K562 (cell line): ENCODE data around the gene PPP1R14B. TPM values are rescaled to one million over a fixed set of nuclear protein-coding genes. Genes with fewer than 3 reads are reported as not detected.

Experiments used
- ATF7 ChIP-seq: fragments of 450-650 bp; IDR thresholded peaks from 2 replicates; pipeline ENCODE4 v1.7.1; 2014; ENCODE audit warnings: mild to moderate bottlenecking, moderate library complexity
- CEBPB ChIP-seq: fragments of 450-650 bp; IDR thresholded peaks from 2 replicates; pipeline ENCODE4 v1.6.1; 2016; ENCODE audit warnings: missing genetic modification characterization, missing compliant biosample characterization
- EP300 ChIP-seq: IDR thresholded peaks from 2 replicates; pipeline ENCODE4 v1.6.1; 2012; ENCODE audit warnings: low read length, improper control_type of control experiment
- GATA2 ChIP-seq: sonication (generic); formaldehyde crosslinking; IDR thresholded peaks from 2 replicates; pipeline ENCODE4 v1.4.0; 2020; ENCODE audit warnings: mild to moderate bottlenecking, missing genetic modification reagents
- KLF1 ChIP-seq: fragments of 450-650 bp; IDR thresholded peaks from 2 replicates; pipeline ENCODE4 v1.6.1; 2016; ENCODE audit warnings: missing genetic modification characterization, missing compliant biosample characterization
- NR4A1 ChIP-seq, 2 experiments: fragments of 250-450 bp in 1 of 2; fragments of 450-650 bp in 1 of 2; sonication (Bioruptor Pico) in 1 of 2; IDR thresholded peaks; 2 replicates each; pipeline versions ENCODE4 v1.4.0 to v1.6.1; 2016 to 2020; ENCODE audit warnings: mild to moderate bottlenecking in 2 of 2, missing compliant biosample characterization in 1 of 2, missing genetic modification characterization in 1 of 2, moderate library complexity in 1 of 2
- PTTG1 ChIP-seq: fragments of 450-650 bp; IDR thresholded peaks from 2 replicates; pipeline ENCODE4 v1.6.1; 2016; ENCODE audit warnings: low read depth, mild to moderate bottlenecking, missing genetic modification characterization, missing compliant biosample characterization
- SETDB1 ChIP-seq: IDR thresholded peaks from one replicate; pipeline ENCODE4 v1.6.1; 2012; ENCODE audit warnings: low read length, control low read depth, inconsistent platforms
- TAF1 ChIP-seq: IDR thresholded peaks from 2 replicates; pipeline ENCODE4 v1.6.1; 2011; ENCODE audit warnings: mild to moderate bottlenecking, low read length, moderate library complexity; ENCODE audit not compliant: insufficient read depth, control insufficient read depth, severe bottlenecking; ENCODE audit errors: extremely low read depth
- TOE1 ChIP-seq, 2 experiments: fragments of 450-650 bp in 1 of 2; sonication (generic) in 1 of 2; formaldehyde crosslinking in 1 of 2; IDR thresholded peaks; 2 replicates each; pipeline versions ENCODE4 v1.7.1 to v1.8.0; 2016 to 2022; ENCODE audit warnings: borderline replicate concordance in 2 of 2, mild to moderate bottlenecking in 2 of 2, antibody characterized with exemption in 1 of 2, inconsistent platforms in 1 of 2, low read depth in 1 of 2, missing genetic modification reagents in 1 of 2, moderate library complexity in 1 of 2
- ZNF445 ChIP-seq: fragments of 250-450 bp; sonication (Bioruptor Pico); IDR thresholded peaks from 2 replicates; pipeline ENCODE4 v1.4.0; 2020; ENCODE audit warnings: low read depth, mild to moderate bottlenecking, moderate library complexity
- ZNF75A ChIP-seq: fragments of 450-650 bp; formaldehyde crosslinking; IDR thresholded peaks from 2 replicates; pipeline ENCODE4 v1.4.0; 2020; ENCODE audit warnings: mild to moderate bottlenecking
- polyA plus RNA-seq, 8 experiments: library from polyadenylated mRNA; depleted of rRNA in 4 of 8; stranded (reverse) in 5 of 8; unstranded in 3 of 8; fragments of >200 nt; fragmentation: Nextera tagmentation in 2 of 8; fragmentation: Illumina TruSeq in 1 of 8; extraction: Ambion mirVana in 2 of 8; extraction: Trizol in 1 of 8; gene quantifications; 2 replicates each; pipeline versions ENCODE4 v1.2.1 to v1.2.3, GENCODE V29; 2011 to 2014; ENCODE audit warnings: inconsistent platforms in 1 of 8, missing spikeins in 1 of 8
- total RNA-seq, 7 experiments: library from RNA; depleted of rRNA in 6 of 7; stranded (reverse); fragments of >200 nt in 6 of 7; fragmentation: Illumina TruSeq in 2 of 7; extraction: Trizol in 2 of 7; gene quantifications; 2 replicates each; pipeline versions ENCODE4 v1.2.1 to v1.2.3, GENCODE V29; 2011 to 2021; ENCODE audit warnings: low replicate concordance in 1 of 7
- TF ChIP-seq, protein P1 (sequence below): sonication (generic); formaldehyde crosslinking; IDR thresholded peaks from 2 replicates; pipeline ENCODE4 v1.8.0; 2022; ENCODE audit warnings: mild to moderate bottlenecking, missing genetic modification reagents
- TF ChIP-seq, protein P2 (sequence below): fragments of 450-650 bp; IDR thresholded peaks from 2 replicates; pipeline ENCODE4 v1.6.1; 2017; ENCODE audit warnings: antibody characterized with exemption, mild to moderate bottlenecking
- TF ChIP-seq, protein P3 (sequence below), 2 experiments: fragments of 250-450 bp in 1 of 2; fragments of 450-650 bp in 1 of 2; sonication (Bioruptor Pico) in 1 of 2; IDR thresholded peaks; 2 replicates each; pipeline versions ENCODE4 v1.6.1 to v1.8.0; 2016 to 2021; ENCODE audit warnings: mild to moderate bottlenecking in 2 of 2, moderate library complexity in 2 of 2, missing compliant biosample characterization in 1 of 2, missing genetic modification characterization in 1 of 2
- TF ChIP-seq, protein P4 (sequence below): fragments of 250-450 bp; sonication (Bioruptor Pico); IDR thresholded peaks from 2 replicates; pipeline ENCODE4 v1.8.0; 2021; ENCODE audit warnings: borderline replicate concordance, mild to moderate bottlenecking, moderate library complexity; ENCODE audit not compliant: poor library complexity, severe bottlenecking

PPP1R14B gene
- total and polyA plus RNA-seq, 9 of the 15 experiments (the other 6 are each of a cell fraction or from before 2014, with no cell fraction given), result 7.7 to 566 (median 212) TPM

- TF ChIP-seq, protein P1, sequence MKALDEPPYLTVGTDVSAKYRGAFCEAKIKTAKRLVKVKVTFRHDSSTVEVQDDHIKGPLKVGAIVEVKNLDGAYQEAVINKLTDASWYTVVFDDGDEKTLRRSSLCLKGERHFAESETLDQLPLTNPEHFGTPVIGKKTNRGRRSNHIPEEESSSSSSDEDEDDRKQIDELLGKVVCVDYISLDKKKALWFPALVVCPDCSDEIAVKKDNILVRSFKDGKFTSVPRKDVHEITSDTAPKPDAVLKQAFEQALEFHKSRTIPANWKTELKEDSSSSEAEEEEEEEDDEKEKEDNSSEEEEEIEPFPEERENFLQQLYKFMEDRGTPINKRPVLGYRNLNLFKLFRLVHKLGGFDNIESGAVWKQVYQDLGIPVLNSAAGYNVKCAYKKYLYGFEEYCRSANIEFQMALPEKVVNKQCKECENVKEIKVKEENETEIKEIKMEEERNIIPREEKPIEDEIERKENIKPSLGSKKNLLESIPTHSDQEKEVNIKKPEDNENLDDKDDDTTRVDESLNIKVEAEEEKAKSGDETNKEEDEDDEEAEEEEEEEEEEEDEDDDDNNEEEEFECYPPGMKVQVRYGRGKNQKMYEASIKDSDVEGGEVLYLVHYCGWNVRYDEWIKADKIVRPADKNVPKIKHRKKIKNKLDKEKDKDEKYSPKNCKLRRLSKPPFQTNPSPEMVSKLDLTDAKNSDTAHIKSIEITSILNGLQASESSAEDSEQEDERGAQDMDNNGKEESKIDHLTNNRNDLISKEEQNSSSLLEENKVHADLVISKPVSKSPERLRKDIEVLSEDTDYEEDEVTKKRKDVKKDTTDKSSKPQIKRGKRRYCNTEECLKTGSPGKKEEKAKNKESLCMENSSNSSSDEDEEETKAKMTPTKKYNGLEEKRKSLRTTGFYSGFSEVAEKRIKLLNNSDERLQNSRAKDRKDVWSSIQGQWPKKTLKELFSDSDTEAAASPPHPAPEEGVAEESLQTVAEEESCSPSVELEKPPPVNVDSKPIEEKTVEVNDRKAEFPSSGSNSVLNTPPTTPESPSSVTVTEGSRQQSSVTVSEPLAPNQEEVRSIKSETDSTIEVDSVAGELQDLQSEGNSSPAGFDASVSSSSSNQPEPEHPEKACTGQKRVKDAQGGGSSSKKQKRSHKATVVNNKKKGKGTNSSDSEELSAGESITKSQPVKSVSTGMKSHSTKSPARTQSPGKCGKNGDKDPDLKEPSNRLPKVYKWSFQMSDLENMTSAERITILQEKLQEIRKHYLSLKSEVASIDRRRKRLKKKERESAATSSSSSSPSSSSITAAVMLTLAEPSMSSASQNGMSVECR (CRISPR knock-in tag), result peak; percentile 65; the same call in 1 of the 2 replicates
- peak; percentile 26; the same call in 1 of the 2 replicates for TF ChIP-seq EP300
- no peak for TF ChIP-seq KLF1 (tag)
- TF ChIP-seq, protein P2, sequence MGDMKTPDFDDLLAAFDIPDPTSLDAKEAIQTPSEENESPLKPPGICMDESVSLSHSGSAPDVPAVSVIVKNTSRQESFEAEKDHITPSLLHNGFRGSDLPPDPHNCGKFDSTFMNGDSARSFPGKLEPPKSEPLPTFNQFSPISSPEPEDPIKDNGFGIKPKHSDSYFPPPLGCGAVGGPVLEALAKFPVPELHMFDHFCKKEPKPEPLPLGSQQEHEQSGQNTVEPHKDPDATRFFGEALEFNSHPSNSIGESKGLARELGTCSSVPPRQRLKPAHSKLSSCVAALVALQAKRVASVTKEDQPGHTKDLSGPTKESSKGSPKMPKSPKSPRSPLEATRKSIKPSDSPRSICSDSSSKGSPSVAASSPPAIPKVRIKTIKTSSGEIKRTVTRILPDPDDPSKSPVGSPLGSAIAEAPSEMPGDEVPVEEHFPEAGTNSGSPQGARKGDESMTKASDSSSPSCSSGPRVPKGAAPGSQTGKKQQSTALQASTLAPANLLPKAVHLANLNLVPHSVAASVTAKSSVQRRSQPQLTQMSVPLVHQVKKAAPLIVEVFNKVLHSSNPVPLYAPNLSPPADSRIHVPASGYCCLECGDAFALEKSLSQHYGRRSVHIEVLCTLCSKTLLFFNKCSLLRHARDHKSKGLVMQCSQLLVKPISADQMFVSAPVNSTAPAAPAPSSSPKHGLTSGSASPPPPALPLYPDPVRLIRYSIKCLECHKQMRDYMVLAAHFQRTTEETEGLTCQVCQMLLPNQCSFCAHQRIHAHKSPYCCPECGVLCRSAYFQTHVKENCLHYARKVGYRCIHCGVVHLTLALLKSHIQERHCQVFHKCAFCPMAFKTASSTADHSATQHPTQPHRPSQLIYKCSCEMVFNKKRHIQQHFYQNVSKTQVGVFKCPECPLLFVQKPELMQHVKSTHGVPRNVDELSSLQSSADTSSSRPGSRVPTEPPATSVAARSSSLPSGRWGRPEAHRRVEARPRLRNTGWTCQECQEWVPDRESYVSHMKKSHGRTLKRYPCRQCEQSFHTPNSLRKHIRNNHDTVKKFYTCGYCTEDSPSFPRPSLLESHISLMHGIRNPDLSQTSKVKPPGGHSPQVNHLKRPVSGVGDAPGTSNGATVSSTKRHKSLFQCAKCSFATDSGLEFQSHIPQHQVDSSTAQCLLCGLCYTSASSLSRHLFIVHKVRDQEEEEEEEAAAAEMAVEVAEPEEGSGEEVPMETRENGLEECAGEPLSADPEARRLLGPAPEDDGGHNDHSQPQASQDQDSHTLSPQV, result peak; percentile 63; the same call in 1 of the 2 replicates
- TF ChIP-seq GATA2 (CRISPR knock-in tag), result no peak
- TF ChIP-seq, protein P3, sequence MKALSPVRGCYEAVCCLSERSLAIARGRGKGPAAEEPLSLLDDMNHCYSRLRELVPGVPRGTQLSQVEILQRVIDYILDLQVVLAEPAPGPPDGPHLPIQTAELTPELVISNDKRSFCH (CRISPR knock-in tag; IDR thresholded peaks at IDR 0.05), result no peak
- TF ChIP-seq, protein P3 (tag; IDR thresholded peaks at IDR 0.05), result no peak; the same call in 1 of the 2 replicates
- no peak for TF ChIP-seq ZNF75A
- no peak for TF ChIP-seq PTTG1
- TF ChIP-seq TAF1, result peak; percentile 84
- 0 out of 2 replicates have a peak, but pooled peaks have one; percentile 14 for TF ChIP-seq TOE1 (IDR thresholded peaks at IDR 0.05; ENCODE audit: borderline replicate concordance)
- 0 out of 2 replicates have a peak, but pooled peaks have one; percentile 33 for TF ChIP-seq TOE1 (CRISPR knock-in tag; IDR thresholded peaks at IDR 0.05; ENCODE audit: borderline replicate concordance, low read depth)
- TF ChIP-seq, protein P4, sequence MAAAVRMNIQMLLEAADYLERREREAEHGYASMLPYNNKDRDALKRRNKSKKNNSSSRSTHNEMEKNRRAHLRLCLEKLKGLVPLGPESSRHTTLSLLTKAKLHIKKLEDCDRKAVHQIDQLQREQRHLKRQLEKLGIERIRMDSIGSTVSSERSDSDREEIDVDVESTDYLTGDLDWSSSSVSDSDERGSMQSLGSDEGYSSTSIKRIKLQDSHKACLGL (CRISPR knock-in tag), result no peak
- TF ChIP-seq ZNF445 (CRISPR knock-in tag), result no peak
- peak; percentile 94 for TF ChIP-seq ATF7
- TF ChIP-seq SETDB1, result peak; percentile 24
- TF ChIP-seq NR4A1 (CRISPR knock-in tag; IDR thresholded peaks at IDR 0.05), result no peak
- no peak for TF ChIP-seq NR4A1 (tag; IDR thresholded peaks at IDR 0.05)
- TF ChIP-seq CEBPB, result peak; percentile 96
Measured at GRCh38 chr11:64269540-64270220, 22.9 kb upstream of the PPP1R14B start (continued).
